NCI-H82 (cell line): ENCODE results near the gene PDE4A.
"Not testable (repeated sequence)": the region's sequence is repeated elsewhere in the genome, so short reads cannot be mapped to it uniquely, and the experiment has no call there.

ENCODE experiments used
- DNase-seq: peaks from one replicate; lab custom pipeline; 2025; lab: John Stamatoyannopoulos, UW

The PDE4A gene

DNA sequence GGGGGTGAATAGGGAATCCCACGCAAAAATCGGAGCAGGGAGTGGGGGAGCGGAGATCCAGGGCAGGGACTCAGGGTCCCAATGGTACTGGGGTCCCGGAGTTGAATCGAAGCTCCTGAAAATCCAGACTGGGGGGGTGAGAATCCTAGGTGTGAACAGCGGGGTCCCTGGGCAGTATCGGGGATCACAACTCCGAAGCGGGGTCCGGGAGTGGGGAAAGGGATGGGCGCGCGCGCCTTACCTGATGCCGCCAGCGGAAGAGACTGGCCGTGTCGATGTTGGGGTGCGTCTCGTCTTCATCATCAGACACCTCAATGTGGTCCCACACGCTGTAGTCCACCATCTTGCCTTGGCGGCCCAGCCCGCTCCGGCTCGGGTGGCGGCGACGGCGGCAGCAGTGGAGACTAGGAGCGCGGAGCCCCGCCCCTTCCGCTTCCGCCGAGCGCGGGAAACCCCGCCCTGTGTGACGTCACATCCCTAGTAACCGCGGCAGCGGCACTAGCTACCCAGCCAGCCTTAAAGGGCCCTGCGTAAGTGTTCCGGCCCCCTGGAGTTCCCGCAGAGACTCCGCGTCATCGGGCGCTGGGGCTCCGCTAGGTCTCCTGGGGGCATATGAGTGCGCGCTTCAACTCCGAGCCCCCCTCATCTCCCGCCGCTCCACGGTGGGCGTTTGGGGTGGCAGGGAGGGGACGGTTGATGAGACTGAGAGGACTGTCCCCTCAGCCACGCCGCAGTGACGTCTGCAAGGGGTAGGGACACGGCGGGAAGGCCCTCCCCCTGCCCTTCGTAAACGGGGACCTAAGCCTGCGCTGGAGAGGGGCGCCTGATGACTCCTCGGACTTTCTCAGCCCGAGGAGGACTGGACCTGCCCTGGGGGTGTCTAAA, 17.0 kb upstream of the PDE4A start, which contains the start of gene CDC37:
Gene CDC37 (minus strand): TSS at position 406 of the 885 bp plus-strand sequence. CDS start 63 bp downstream, at position 343.
- peak; percentile 96 for DNase-seq

DNA sequence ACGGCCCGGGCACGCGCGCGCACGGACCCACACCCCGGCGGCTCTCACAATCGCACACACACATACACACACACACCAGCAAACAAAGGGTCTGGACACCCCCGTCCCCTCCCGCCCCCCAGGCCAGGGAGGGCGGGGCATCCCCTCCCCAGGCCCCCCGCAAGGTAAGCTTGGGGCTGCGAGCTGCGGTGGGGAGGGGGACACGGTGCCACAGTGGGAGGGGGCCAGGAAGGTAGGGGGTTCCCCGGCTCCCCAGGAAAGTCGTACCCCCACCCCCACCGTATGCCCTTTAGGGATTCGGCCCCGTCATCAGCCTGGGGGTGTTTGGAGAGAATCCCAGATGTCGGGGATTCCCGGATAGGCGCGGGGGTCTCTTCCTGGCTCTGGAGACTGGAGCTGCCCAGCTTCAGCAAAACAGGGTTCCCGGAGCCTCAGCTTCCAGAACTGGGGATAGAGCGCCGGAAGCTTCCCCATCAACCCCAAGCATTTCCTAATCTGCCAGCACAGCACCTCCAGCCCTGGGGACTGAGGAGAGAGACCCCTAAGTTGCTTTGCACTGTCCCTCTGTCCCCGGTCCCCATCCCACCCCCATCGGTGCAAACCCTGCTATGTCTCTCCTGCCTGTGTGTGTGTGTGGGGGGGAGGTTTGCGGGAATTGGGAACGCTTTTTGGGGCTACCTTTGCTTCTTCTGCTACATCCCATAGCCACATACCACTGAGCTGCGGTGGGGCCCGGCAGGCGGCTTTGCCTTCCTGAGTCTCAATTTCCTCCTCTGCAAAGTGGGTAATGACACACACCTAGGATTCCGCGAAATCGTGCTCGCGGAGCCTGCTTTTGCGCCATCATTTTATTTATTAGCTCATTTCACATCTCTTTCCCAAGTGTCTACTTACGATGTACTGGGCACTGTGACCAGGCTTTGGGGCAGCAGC, 15.2 kb upstream of the PDE4A start:
- no peak for DNase-seq

DNA sequence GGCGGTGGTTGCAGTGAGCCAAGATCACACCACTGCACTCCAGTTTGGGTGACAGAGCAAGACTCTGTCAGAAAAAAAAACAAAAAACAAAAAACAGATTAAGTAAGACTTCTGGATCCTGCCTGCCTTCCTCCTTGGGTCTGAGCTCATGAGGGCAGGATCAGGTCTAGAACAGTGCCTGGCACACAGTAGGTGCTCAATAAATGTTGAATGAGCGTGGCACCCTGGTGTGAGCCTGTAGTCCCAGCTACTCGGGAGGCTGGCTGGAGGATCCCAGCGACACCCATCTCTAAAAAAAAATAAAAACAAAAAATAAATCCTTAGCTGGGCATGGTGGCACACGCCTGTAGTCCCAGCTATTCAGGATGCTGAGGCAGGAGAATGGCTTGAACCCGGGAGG, 14.1 kb upstream of the PDE4A start:
- DNase-seq: no peak

DNA sequence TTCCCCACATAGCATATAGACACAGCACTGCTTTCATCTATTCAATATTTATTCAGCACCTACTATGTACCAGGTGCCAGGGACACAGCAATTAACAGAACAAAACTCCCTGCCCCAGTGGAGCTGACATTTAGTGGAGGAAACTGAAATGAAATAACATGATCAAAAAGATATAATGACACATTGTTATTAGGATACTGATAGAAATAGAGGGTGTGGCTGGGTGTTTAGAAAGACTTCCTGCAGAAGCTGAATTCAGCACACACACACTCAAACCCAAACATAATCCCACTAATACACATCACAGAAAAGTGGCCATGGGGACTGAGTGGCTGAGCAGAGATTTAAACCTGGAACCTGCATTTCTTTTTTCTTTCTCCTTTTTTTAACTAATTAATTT, 13.2 kb upstream of the PDE4A start:
- no peak for DNase-seq

DNA sequence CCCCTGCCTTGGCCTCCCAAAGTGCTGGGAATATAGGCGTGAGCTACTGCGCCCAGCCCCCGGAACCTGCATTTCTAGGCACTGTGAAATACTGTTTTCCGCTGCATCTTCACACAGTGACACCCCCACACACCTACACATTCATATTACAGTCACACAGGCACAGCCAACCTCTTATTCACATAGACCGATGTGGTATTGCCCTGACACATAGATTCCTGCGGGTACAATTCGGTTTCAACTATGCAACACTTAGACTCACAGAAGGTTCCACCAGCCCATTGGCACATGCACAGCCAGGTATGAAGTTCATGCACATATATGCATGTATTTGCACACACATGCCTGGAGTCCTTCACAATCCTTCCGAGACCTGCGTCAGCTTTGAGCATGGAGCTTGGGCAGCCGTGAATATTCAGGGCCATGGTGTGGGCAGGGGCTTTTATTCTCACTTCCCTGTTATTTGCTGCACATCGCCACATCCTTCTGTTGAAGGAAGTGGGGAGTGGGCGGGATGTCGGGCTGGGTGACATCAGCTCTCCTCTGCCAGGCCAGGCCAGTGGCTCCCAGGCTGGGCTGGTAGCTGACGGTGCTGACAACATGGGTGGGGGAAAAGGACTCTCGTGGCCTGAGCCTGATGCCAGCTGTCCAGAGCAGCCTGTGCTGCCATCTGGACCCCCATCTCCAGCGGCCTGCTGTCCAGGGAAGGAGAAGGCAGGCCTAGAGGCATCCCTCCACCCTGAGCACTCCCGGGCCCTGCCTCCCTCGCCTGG, 11.6 kb upstream of the PDE4A start:
- DNase-seq: peak; percentile 23

DNA sequence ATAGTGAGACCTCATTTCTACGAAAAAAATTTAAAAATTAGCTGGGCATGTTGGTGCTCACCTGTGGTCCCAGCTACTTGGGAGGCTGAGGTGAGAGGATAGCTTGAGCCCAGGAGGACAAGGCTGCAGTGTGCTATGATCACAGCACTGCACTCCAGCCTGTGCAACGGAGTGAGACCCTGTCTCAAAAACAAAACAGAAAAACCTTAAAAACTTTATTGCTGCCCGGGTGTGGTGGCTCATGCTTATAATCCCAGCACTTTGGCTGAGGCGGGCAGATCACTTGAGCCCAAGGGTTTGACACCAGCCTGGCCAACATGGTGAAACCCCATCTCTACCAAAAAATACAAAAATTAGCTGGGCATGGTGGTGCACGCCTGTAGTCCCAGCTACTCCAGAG, 9.1 kb upstream of the PDE4A start:
- DNase-seq: not testable (repeated sequence)

DNA sequence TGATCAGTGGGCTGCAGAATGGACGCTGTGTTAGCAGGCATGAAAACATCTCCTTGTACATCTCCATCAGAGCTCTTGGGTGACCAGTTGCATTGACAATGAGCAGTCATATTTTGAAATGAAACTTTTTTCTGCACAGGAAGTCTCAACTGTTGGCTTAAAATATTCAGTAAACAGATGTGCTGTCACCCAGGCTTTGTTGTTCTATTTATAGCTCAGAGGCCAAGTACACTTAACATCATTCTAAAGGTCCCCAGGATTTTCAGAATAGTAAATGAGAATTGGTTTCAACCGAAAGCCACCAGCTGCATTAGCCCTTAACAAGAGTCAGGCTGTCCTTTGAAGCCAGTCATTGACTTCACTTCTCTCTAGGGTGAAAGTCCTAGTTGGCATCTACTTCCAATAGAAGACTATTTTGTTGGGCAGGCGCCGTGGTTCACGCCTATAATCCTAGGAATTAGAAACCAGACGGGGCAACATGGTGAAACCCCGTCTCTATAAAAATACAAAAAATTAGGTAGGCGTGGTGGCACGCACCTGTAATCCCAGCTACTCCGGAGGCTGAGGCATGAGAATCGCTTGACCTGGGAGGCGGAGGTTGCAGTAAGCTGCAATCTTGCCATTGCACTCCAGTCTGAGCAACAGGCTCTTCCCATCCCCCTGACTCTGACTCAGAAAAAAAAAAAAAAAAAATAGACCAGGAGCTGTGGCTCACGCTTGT, 7.9 kb upstream of the PDE4A start:
- no peak for DNase-seq

DNA sequence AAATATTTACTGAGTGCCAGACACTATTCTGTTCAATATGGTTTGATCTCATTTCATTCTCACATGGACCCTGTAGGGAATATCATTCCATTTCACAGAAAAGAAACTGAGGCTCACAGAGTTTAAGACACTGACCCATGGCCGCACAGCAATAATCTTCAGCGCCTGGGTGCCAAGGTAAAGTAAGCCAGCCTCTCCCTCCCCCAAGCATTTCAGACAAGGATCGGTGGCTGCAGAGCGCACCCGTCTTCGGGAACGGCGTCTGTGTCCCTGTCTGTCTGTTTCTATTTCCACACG, 4.3 kb upstream of the PDE4A start:
- no peak for DNase-seq

DNA sequence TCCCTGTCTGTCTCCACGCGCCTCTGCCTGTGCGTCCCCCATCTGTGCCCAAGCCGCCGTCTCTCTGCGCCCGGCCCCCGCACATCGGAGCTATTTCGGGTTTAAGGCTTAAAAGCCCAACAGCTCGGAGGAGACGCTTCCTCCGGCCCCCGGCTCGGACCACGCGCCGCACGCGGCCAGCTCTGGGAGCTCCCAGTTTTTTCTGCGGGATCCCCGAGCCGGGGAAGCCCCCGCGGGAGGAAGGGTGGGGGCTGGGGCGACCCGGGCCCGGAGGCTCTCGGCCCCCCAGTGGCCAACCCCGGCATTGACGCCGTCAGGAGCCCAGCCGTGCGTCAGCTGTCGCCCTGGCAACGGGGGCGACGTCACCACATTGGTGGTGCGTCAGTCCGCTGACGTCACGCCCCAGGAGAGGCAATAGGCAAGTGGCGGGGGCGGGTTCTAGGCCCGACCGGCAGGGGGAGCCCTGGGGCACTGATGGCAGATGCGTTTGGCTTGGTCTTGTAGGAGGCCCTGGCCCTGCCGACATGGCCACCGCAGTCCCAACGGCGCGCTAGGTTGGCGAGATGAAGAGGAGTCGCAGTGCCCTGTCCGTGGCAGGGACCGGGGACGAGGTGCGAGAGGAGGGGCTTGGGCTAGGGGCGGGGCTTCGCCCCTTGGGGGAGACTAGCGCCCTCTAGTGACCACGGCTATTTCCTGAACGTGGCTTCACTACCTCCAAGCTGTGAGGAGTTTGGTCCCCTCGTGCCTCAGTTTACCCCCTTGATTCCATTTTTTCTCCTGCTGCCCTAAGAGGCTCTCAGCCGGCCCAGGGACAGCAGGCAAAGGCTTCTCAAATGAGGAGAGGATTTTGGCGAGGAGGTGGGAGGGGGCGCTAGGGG, 3.7 kb upstream of the PDE4A start:
- DNase-seq: peak; percentile 91

DNA sequence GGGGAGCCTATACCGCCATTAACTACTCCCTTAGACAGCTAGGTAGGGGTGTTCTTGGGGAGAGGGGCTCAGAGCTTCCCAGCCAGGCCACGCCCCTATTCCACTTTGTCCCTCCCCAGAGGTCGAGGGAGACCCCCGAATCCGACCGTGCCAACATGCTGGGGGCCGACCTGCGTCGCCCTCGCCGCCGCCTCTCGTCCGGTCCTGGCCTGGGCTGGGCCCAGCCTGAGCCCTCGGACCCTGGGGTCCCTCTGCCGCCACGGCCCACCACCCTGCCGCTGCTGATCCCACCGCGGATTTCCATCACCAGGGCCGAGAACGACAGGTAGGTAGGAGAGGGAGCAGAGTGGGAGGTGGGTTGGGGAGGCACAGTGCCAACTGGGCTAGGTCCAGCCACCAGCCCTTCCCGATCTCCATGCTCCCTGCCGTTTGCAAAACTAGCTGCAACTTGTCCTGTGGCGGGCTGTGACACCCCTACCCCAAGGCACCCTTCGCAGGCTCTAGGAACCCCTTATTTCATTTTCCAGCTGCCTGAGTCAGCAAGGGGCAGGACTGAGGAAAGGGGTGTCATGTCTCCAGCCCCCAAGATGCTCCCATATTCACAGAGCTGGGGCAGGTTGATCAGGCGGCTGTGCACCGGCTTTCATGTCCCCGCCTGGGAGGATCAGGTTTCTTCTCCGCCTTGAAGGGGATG, 2.6 kb upstream of the PDE4A start:
- peak; percentile 49 for DNase-seq

DNA sequence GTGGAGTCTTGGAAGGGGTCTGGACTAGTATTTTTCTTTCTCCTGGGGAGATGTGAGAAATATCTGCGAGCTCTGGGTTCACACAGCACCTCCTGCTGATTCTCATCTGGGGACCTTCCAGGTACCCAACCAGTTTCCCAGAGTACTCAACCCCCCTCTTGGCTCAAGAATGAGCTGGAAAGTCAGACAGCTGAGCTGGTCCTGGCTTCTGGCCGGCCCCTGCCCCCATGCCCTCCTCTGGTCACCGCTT, 2.2 kb upstream of the PDE4A start:
- no peak for DNase-seq

DNA sequence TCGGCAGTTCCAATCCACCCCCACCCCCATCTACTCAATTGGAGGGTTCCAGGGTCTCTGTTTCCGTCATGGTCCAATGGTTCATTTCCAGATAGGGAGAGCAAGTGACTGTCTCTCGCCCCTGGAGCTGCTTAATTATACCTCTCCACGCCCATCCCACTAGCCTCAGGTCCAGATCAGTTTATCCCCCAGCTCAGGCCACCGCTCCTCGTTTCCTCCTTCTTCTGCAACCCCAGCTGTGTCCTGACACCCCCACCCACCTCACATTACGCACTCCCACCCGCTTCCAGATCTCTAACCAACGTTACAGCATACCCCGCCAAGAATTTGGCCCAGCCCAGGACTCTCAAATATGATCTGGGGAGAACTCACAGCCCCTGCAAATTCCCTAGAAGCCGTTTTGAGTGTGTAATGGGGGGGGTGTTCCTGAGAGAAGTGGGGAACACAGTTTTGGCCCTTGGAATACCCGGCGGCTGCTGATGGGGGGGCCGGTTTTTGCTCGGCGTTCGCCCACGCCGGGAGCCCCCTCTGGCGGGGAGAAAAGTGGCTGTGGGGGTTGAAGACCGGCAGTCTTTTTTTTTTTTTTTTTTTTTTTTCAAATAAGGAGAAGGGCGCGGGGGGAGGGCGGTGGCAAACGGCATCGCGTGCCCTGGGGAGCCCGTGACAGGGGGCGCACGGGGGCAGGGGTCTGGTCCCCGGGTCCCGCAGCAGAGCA, 1.7 kb upstream of the PDE4A start:
- peak; percentile 59 for DNase-seq

DNA sequence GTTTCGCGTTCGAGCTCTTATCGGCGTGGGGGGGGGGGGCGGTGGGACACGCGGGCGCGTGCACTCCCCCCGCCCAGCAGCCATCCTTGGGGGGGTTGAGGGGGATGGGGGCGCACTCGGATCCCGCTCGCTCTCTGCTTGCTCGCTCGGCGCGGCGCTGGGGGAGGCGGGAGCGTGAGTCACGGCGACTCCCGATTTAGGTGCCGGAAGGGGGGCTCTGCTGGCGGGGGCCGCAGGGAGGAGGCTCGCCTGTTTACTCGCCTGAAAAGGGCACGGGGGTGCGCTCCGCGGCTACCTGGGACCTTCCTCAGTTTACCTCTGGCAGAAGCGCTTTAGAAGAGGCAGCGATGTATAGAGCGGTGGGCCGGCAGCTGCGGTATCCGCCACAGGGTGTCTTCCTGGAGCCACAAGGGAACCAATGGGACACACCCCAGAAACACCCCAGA, 1.1 kb upstream of the PDE4A start:
- peak; percentile 67 for DNase-seq

DNA sequence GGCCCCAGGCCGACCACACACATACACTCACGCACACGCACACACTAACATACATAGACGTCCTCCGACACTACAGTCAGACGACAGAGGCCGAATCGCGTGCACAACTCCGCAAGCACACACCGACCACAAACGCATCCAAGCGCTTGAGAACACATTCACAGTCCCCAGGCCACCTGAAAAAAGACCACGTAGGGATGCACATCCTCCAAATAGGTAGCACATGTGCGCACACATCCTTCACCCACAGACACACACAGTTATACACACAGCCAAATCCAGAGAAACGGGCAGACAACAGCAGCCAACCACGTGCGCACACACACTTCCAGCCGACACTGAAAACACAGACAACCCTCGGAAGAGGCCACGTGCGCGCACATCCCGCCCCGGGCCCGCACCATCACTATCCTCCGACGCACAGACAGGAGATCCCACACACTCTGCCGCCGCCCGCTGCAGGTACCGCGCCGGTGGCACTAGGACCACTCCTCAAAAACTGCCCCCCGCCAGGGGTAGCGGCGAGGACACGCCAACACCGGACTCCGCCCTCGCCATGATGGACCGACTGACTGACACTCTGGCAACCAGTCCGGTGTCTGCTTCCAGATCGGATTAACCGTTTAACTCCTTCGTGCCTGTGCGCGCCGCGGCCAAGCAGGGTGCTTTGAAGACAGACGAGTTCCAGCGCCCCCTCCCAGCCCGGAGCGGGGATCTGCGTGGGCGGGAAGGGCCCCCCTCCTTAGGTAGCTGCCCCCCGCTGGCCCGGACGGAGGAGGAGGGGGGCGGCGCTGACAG, 493 bp upstream of the PDE4A start:
- peak; percentile 98 for DNase-seq

DNA sequence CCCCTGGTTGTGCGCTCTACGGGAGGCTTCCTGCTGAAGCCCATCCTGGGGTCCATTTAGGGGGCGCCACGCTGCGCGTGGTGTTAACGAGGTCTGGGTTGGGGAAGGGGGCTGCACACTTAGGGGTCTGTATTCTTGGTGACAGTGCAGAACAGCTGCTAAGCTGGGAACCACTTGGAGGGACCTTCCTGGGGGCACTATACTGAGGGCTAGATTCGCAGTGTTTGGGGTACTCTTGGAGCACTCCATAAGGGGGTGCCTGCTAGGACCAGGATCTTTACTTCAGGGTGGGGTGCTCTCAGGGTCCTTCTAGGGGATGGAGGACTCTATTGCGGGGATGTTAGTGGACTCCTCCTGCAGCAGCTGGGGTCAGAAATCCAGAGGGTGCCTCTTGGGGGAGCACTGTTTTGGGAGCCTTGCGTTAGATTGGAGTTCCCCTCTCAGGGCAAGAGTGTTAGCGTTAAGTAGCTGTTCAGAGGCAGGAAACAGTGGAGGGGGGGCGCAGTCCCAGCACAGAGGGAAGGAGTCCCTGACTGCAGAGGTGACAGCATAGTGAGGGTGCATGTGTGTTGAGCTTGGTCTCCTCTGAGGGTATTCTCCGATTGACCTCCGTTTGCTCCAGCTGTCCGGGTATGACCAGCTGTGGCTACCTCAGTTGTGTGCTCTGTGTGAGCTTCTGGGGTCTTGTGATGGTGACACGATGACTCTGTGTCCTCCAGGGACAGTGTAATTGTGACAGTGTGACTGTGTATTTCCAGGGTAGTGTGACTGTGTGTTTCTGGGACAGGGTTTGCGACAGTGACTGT, 1.1 kb downstream of the PDE4A start:
- peak; percentile 10 for DNase-seq

DNA sequence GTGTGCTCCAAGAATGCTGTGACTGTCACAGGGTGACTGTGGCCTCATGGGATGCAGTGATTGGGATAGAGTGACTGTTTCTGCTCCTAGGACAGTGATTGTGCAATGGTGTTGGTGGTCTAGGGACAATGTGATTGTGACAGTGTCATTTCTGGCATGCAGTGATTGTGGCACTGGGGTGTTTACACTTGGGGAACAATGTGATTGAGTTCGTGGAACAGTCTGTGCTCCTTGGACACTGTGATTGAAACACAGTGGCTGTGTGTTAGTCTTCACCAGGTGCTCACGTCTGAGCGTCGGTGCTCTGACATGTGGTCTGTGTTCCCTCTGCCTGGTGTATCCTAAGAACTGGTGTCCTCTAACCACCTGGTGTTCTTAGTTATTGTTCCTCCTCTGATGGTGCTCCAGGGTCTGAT, 1.7 kb downstream of the PDE4A start:
- DNase-seq: no peak

DNA sequence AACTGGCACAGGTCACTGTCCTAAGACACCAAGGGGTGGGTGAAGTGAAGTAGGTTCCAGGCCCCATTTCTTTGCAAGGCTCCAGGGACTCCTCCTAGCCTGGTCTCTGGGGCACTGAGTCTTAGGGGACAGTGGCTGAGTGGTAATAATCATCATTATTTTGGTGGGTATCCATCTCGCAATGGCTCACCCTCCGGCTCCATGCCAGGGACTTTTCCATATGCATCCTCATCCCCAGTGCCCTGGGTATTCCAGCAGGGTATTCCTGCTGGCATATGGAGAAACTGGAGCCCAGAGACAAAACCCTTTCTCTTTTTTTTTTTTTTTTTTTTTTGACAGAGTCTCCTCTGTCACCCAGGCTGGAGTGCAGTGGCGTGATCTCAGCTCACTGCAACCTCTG, 2.5 kb downstream of the PDE4A start:
- DNase-seq: no peak
